Keratinocyte (primary cell): ENCODE results near the gene SMAP1. TPM values are rescaled to one million over a fixed set of nuclear protein-coding genes. Genes with fewer than 3 reads are reported as not detected.

ENCODE experiments used
- DNase-seq: peaks from one replicate; pipeline ENCODE4 v3.0.0-alpha.2; 2011; ENCODE audit warnings: low read depth, missing footprints, low spot score
- FAIRE-seq: peaks from 2 replicates; lab custom pipeline; 2011; peaks lifted over from hg19 to GRCh38; lab: Jason Lieb, UNC
- H2AFZ ChIP-seq: 2 replicates; pipeline ENCODE4 v1.6.0; 2012; ENCODE audit warnings: low read length, control low read depth, inconsistent platforms; ENCODE audit not compliant: control insufficient read depth
- H3K27ac ChIP-seq: 2 replicates; pipeline ENCODE4 v1.5.1; 2011; ENCODE audit warnings: low read length; ENCODE audit not compliant: control insufficient read depth, insufficient read depth
- H3K27me3 ChIP-seq: 3 replicates; pipeline ENCODE4 v1.6.0; 2011; ENCODE audit warnings: low read length; ENCODE audit not compliant: control insufficient read depth, insufficient read depth; ENCODE audit errors: extremely low read depth
- H3K36me3 ChIP-seq, 2 experiments: 2 replicates in 1 of 2; 3 replicates in 1 of 2; pipeline ENCODE4 v1.5.1; 2011; ENCODE audit warnings: low read length in 2 of 2, mild to moderate bottlenecking in 1 of 2; ENCODE audit not compliant: control insufficient read depth in 2 of 2, insufficient read depth in 2 of 2; ENCODE audit errors: extremely low read depth in 1 of 2
- H3K4me1 ChIP-seq: 3 replicates; pipeline ENCODE4 v1.5.1; 2011; ENCODE audit warnings: low read length; ENCODE audit not compliant: control insufficient read depth, insufficient read depth; ENCODE audit errors: extremely low read depth
- H3K4me2 ChIP-seq: 3 replicates; pipeline ENCODE4 v1.6.0; 2011; ENCODE audit warnings: low read depth, low read length; ENCODE audit not compliant: control insufficient read depth, insufficient read depth; ENCODE audit errors: extremely low read depth
- H3K4me3 ChIP-seq, 3 experiments: fragments of 200-600 bp in 1 of 3; sonication (generic) in 1 of 3; 2 replicates in 2 of 3; 3 replicates in 1 of 3; pipeline ENCODE4 v1.5.1; 2011 to 2016; ENCODE audit warnings: low read length in 3 of 3, mild to moderate bottlenecking in 3 of 3, control low read depth in 2 of 3, inconsistent platforms in 1 of 3, low read depth in 1 of 3, mixed read lengths in 1 of 3, mixed run types in 1 of 3, moderate library complexity in 1 of 3; ENCODE audit not compliant: control insufficient read depth in 2 of 3, insufficient read depth in 2 of 3; ENCODE audit errors: extremely low read depth in 1 of 3
- H3K79me2 ChIP-seq: 2 replicates; pipeline ENCODE4 v1.6.0; 2012; ENCODE audit warnings: low read length; ENCODE audit not compliant: control insufficient read depth, insufficient read depth
- H3K9ac ChIP-seq: 3 replicates; pipeline ENCODE4 v1.6.0; 2011; ENCODE audit warnings: low read length; ENCODE audit not compliant: control insufficient read depth, insufficient read depth; ENCODE audit errors: extremely low read depth
- H3K9me1 ChIP-seq: 3 replicates; pipeline ENCODE4 v1.6.0; 2011; ENCODE audit warnings: low read length; ENCODE audit not compliant: control insufficient read depth, insufficient read depth; ENCODE audit errors: extremely low read depth
- H3K9me3 ChIP-seq: 2 replicates; pipeline ENCODE4 v1.5.1; 2012; ENCODE audit warnings: low read depth, low read length; ENCODE audit not compliant: control insufficient read depth
- H4K20me1 ChIP-seq: 3 replicates; pipeline ENCODE4 v1.6.0; 2011; ENCODE audit warnings: low read length; ENCODE audit not compliant: control insufficient read depth, insufficient read depth; ENCODE audit errors: extremely low read depth
- EZH2 ChIP-seq: IDR thresholded peaks from one replicate; pipeline ENCODE4 v1.6.1; 2012; ENCODE audit warnings: inconsistent platforms, mild to moderate bottlenecking, low read length, moderate library complexity
- dilution Hi-C: fragments of 300-500 bp; cut with MboI; formaldehyde crosslinking; loops from one replicate; pipeline ENCODE4 v1.7.0; 2020; ENCODE audit warnings: low sequenced_read_pairs; ENCODE audit not compliant: extremely low pct_ligation_motif_present
- polyA plus RNA-seq, 5 experiments: library from polyadenylated mRNA; depleted of rRNA in 3 of 5; stranded (reverse) in 3 of 5; stranded (forward) in 1 of 5; unstranded in 1 of 5; fragments of >200 nt; gene quantifications; 1 replicate in 1 of 5; 2 replicates in 3 of 5; 3 replicates in 1 of 5; pipeline versions ENCODE4 v1.2.1 to v1.2.3, GENCODE V29; 2011 to 2012; ENCODE audit warnings: missing spikeins in 2 of 5, low read depth in 1 of 5, low replicate concordance in 1 of 5
- TF ChIP-seq, protein P1 (sequence below), 3 experiments: IDR thresholded peaks in 1 of 3; conservative IDR thresholded peaks in 1 of 3; optimal IDR thresholded peaks in 1 of 3; 2 replicates in 2 of 3; 3 replicates in 1 of 3; pipeline versions ENCODE3 to v1.5.1; 2011; ENCODE audit warnings: low read length in 3 of 3, mild to moderate bottlenecking in 3 of 3, moderate library complexity in 2 of 3, control low read depth in 1 of 3, inconsistent platforms in 1 of 3; ENCODE audit not compliant: insufficient read depth in 2 of 3; ENCODE audit errors: extremely low read depth in 1 of 3

Gene SMAP1
- polyA plus RNA-seq, 1 donor (not counting 4 experiments of a cell fraction or from before 2014, with no cell fraction given) = 16.5 TPM

DNA sequence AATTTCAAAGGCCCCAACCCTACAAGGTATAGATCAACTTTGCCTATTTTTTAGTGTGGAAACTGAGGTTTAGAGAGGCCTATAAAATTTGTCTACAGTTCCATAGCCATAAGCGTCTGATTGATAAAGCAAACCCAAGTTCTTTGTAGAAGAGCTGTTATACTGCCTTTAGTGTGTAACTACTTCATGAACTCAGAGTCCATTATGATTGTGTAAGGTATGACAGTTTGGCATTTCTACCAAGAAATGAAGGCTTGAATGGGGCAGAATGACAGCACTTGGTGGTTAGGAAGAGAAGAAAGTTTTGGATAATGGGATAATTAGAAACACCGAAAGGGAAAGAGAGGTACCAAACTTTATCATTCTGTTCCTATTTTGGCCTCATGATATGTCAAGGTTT, 38.1 kb downstream of the SMAP1 start:
- H3K27ac ChIP-seq = no peak overlapping the region
- no peak overlapping the region for H3K4me2 ChIP-seq
- H2AFZ ChIP-seq = no peak overlapping the region
- no peak overlapping the region for H3K4me3 ChIP-seq
- no peaks in the 10 kb centered on the region for H3K79me2 ChIP-seq
- no peaks in the 10 kb centered on the region for H3K9me1 ChIP-seq
- no peak overlapping the region for H3K9ac ChIP-seq
- no peak for TF ChIP-seq EZH2
- TF ChIP-seq, protein P1, sequence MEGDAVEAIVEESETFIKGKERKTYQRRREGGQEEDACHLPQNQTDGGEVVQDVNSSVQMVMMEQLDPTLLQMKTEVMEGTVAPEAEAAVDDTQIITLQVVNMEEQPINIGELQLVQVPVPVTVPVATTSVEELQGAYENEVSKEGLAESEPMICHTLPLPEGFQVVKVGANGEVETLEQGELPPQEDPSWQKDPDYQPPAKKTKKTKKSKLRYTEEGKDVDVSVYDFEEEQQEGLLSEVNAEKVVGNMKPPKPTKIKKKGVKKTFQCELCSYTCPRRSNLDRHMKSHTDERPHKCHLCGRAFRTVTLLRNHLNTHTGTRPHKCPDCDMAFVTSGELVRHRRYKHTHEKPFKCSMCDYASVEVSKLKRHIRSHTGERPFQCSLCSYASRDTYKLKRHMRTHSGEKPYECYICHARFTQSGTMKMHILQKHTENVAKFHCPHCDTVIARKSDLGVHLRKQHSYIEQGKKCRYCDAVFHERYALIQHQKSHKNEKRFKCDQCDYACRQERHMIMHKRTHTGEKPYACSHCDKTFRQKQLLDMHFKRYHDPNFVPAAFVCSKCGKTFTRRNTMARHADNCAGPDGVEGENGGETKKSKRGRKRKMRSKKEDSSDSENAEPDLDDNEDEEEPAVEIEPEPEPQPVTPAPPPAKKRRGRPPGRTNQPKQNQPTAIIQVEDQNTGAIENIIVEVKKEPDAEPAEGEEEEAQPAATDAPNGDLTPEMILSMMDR (optimal IDR thresholded peaks at IDR 0.05 in 1 of 3, IDR thresholded peaks at IDR 0.05 in 1 of 3, conservative IDR thresholded peaks at IDR 0.05 in 1 of 3; ENCODE audit: extremely low read depth in 1 of 3, insufficient read depth in 2 of 3, low read length in 3 of 3) = no peak
- no peaks in the 10 kb centered on the region for H3K4me1 ChIP-seq
- dilution Hi-C loops = no loop called here
- FAIRE-seq (no peak), DNase-seq (no peak)
- H4K20me1 ChIP-seq = no peaks in the 10 kb centered on the region
- no peaks in the 10 kb centered on the region for H3K36me3 ChIP-seq
- H3K9me3 ChIP-seq = no peaks in the 10 kb centered on the region
- no peaks in the 10 kb centered on the region for H3K27me3 ChIP-seq

DNA sequence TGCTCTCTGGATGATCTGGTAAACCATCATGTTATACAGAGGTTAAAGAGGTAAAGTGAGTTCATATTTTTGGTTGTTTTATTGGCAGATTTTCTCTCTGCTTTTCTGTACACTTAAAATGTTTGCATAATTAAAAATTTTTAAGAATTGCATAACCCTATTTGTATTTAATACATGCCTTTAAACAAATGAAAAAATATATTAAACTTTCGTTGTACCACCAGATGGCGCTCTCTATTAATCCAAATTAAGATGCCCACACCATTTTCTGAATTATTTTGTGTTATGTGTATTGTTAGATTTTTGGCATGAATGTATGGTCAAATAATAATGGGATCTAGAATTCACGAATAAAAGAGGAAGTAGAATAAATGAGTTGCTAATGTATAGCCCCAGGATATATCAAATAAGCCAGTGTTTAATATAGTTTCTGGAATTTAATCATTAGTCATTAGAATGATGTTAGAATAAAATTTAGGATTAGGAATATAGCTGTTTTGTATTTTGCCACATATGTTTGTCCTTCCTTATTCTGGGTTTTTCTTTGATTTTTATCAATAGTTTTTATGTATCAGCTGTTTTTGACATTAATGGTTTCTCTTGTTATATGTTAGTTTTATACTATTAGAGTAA, 38.9 kb downstream of the SMAP1 start:
- DNase-seq (no peak), FAIRE-seq (no peak)
- no peak overlapping the region for H3K4me3 ChIP-seq
- no peak overlapping the region for H3K27ac ChIP-seq
- no peak overlapping the region for H3K4me2 ChIP-seq
- H3K36me3 ChIP-seq = no peaks in the 10 kb centered on the region
- H3K9me1 ChIP-seq = no peaks in the 10 kb centered on the region
- TF ChIP-seq EZH2 = no peak
- TF ChIP-seq, protein P1 (optimal IDR thresholded peaks at IDR 0.05 in 1 of 3, IDR thresholded peaks at IDR 0.05 in 1 of 3, conservative IDR thresholded peaks at IDR 0.05 in 1 of 3; ENCODE audit: extremely low read depth in 1 of 3, insufficient read depth in 2 of 3, low read length in 3 of 3) = peak in 2 of 3 experiments; percentile 11 to 28
- H3K27me3 ChIP-seq = no peaks in the 10 kb centered on the region
- no peaks in the 10 kb centered on the region for H3K4me1 ChIP-seq
- H3K9me3 ChIP-seq = no peaks in the 10 kb centered on the region
- dilution Hi-C loops = no loop called here
- H4K20me1 ChIP-seq = no peaks in the 10 kb centered on the region
- H3K79me2 ChIP-seq = no peaks in the 10 kb centered on the region
- H3K9ac ChIP-seq = no peak overlapping the region
- no peak overlapping the region for H2AFZ ChIP-seq
